C4-2B (cell line): ENCODE data around the gene PDLIM1.

Experiments
- ZFX ChIP-seq: fragments of 450-650 bp; IDR thresholded peaks from 2 replicates; pipeline ENCODE4 v1.6.1; 2017
- TF ChIP-seq, protein P1 (sequence below): fragments of 450-650 bp; conservative IDR thresholded peaks from 2 replicates; pipeline ENCODE4 v1.5.1; 2017; ENCODE audit warnings: mild to moderate bottlenecking

DNA sequence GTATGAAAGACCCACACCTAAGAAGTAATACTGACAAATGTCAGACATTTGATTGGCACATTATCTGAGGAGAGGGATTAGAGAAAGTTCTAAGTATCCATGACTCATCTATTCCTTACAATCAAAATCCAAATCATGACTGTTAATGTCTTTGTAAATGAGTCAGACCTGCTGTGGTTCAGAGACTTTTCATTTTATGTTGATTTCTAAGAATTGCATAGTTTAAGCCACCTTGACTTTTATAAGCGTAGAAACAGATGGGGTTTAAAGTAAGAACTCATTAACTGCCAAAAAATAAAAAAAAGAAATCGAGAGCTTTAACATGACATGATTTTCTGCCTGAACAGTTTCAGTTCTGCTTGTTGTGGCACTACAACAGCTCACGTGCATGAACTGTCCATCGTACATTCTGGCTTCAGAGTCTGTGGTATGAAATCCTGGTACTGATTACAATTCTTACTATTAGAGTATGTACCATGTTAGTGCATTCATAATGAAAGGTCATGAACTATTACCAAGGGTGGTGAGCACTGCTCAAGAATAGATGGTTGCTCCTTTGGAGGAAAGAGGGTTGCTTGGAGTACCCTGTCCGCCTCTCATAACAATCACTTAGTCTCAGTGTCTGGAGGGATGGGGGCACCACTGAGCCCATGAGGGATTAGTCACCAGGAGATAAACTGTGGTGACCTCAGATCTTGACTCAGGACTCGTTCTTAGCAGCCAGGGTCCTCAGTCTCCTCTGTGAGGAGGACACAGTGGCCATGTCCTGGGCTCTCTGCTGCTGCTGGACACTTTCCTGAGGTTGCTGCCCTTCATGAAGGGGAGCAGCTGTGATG is 54.5 kb downstream of the PDLIM1 start:
- TF ChIP-seq, protein P1, sequence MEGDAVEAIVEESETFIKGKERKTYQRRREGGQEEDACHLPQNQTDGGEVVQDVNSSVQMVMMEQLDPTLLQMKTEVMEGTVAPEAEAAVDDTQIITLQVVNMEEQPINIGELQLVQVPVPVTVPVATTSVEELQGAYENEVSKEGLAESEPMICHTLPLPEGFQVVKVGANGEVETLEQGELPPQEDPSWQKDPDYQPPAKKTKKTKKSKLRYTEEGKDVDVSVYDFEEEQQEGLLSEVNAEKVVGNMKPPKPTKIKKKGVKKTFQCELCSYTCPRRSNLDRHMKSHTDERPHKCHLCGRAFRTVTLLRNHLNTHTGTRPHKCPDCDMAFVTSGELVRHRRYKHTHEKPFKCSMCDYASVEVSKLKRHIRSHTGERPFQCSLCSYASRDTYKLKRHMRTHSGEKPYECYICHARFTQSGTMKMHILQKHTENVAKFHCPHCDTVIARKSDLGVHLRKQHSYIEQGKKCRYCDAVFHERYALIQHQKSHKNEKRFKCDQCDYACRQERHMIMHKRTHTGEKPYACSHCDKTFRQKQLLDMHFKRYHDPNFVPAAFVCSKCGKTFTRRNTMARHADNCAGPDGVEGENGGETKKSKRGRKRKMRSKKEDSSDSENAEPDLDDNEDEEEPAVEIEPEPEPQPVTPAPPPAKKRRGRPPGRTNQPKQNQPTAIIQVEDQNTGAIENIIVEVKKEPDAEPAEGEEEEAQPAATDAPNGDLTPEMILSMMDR: no peak
- no peak for TF ChIP-seq ZFX
